Measurements from ENCODE around the gene RNGTT. TPM values are rescaled to one million over a fixed set of nuclear protein-coding genes. Genes with fewer than 3 reads are reported as not detected.

The RNGTT gene
- total RNA-seq, 1 donor from 2014 or later, result 13.1 TPM

DNA sequence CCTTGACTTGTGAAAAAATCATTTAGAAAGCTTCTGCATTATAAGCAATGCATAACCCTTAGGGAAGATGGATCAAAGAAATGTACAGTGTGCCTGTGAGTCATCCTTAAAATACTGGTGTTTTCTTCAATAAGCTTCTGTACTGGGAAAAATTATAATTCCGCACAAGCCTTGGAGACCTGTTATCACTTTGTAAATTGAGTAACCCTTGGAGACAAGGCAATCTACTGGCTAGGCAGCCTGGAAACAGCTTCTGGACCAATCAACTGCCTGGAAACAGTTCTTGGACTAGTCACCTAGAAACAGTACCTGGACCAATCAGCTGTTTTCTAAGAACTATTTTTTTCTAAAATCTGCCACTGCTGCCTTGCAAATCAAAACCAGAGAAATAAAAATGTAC lies 25.8 kb upstream of the RNGTT start:
- H3K27ac Mint-ChIP-seq (ENCODE audit: unreplicated experiment), result no peak overlapping the region
- TF ChIP-seq, protein P1, sequence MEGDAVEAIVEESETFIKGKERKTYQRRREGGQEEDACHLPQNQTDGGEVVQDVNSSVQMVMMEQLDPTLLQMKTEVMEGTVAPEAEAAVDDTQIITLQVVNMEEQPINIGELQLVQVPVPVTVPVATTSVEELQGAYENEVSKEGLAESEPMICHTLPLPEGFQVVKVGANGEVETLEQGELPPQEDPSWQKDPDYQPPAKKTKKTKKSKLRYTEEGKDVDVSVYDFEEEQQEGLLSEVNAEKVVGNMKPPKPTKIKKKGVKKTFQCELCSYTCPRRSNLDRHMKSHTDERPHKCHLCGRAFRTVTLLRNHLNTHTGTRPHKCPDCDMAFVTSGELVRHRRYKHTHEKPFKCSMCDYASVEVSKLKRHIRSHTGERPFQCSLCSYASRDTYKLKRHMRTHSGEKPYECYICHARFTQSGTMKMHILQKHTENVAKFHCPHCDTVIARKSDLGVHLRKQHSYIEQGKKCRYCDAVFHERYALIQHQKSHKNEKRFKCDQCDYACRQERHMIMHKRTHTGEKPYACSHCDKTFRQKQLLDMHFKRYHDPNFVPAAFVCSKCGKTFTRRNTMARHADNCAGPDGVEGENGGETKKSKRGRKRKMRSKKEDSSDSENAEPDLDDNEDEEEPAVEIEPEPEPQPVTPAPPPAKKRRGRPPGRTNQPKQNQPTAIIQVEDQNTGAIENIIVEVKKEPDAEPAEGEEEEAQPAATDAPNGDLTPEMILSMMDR (IDR thresholded peaks at IDR 0.05), result no peak
- H3K4me3 Mint-ChIP-seq (ENCODE audit: unreplicated experiment), result no peak overlapping the region
- DNase-seq (ENCODE audit: low spot score), result no peak
- no peaks in the 10 kb centered on the region for H3K9me3 Mint-ChIP-seq (ENCODE audit: low read depth)
- no peaks in the 10 kb centered on the region for H3K27me3 Mint-ChIP-seq (ENCODE audit: low read depth)
- H3K4me1 Mint-ChIP-seq (ENCODE audit: low read depth), result peaks cover 3% of the 10 kb centered on the region
- H3K36me3 Mint-ChIP-seq (ENCODE audit: low read depth), result no peaks in the 10 kb centered on the region

DNA sequence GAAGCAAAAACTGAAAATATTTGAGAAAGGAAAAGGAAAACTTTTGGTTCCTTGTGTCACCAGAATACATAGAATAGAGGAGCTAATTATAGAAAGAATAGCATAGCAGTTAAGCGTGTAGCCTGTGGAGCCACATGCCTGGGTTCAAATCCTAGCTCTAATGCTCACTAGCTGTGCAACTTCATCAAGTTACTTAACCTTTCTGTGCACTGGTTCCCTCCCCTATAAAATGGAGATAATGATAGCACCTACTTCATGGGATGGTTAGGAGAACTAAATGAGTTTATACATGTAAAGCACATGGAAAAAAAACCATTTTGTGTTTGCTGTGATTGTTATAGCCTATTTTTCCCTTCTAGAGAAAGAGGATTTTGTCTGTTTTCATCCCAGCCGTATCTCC lies 24.5 kb upstream of the RNGTT start:
- Mint-ChIP-seq H3K27ac (ENCODE audit: unreplicated experiment) (no peak overlapping the region), H3K27me3 (ENCODE audit: low read depth) (no peaks in the 10 kb centered on the region), H3K9me3 (ENCODE audit: low read depth) (no peaks in the 10 kb centered on the region), H3K36me3 (ENCODE audit: low read depth) (no peaks in the 10 kb centered on the region), H3K4me1 (ENCODE audit: low read depth) (peaks cover 3% of the 10 kb centered on the region), H3K4me3 (ENCODE audit: unreplicated experiment) (no peak overlapping the region)
- TF ChIP-seq, protein P1 (IDR thresholded peaks at IDR 0.05), result no peak
- DNase-seq (ENCODE audit: low spot score), result no peak

DNA sequence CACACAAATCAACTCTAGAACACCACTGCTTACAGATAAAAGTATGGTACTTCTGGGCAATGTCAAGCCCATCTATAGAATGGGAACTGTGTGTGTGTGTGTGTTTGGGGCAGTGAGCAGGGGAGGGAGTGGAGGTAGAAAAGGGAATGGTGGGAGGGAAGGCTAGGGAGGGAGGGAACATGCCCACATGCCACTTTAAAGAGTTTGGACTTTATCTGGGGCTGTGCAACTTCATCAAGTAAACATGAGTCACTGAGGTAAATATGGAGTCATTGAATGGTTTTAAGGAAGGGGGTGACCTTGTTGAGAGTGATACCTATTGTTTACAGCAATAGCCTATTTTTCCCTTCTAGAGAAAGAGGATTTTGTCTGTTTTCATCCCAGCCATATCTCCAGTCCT lies 22.5 kb upstream of the RNGTT start:
- DNase-seq (ENCODE audit: low spot score), result no peak
- Mint-ChIP-seq H3K27ac (ENCODE audit: unreplicated experiment) (no peak overlapping the region), H3K36me3 (ENCODE audit: low read depth) (no peaks in the 10 kb centered on the region), H3K9me3 (ENCODE audit: low read depth) (no peaks in the 10 kb centered on the region), H3K4me1 (ENCODE audit: low read depth) (peaks cover 3% of the 10 kb centered on the region), H3K27me3 (ENCODE audit: low read depth) (no peaks in the 10 kb centered on the region), H3K4me3 (ENCODE audit: unreplicated experiment) (no peak overlapping the region)
- TF ChIP-seq, protein P1 (IDR thresholded peaks at IDR 0.05), result no peak

DNA sequence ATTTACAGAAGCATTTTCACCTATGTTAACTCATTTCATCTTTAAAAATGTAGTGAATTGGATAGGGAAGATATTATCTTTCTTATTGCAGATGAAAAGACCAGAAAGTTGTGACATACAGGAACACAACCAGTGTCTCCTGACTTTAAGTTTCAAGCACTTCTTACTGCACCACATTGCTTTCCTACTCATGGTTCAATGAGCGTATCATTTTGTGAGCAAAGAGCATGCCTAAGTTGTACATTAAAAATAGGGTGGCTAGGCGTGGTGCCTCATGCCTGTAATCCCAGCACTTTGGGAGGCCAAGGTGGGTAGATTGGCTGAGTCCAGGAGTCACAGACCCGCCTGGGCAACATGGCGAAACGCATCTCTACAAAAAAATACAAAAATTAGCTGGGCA lies 21.2 kb upstream of the RNGTT start:
- no peaks in the 10 kb centered on the region for H3K9me3 Mint-ChIP-seq (ENCODE audit: low read depth)
- H3K36me3 Mint-ChIP-seq (ENCODE audit: low read depth), result no peaks in the 10 kb centered on the region
- no peak overlapping the region for H3K4me3 Mint-ChIP-seq (ENCODE audit: unreplicated experiment)
- DNase-seq (ENCODE audit: low spot score), result no peak
- H3K27ac Mint-ChIP-seq (ENCODE audit: unreplicated experiment), result no peak overlapping the region
- peaks cover 3% of the 10 kb centered on the region for H3K4me1 Mint-ChIP-seq (ENCODE audit: low read depth)
- TF ChIP-seq, protein P1 (IDR thresholded peaks at IDR 0.05), result no peak
- H3K27me3 Mint-ChIP-seq (ENCODE audit: low read depth), result peaks cover 5% of the 10 kb centered on the region

DNA sequence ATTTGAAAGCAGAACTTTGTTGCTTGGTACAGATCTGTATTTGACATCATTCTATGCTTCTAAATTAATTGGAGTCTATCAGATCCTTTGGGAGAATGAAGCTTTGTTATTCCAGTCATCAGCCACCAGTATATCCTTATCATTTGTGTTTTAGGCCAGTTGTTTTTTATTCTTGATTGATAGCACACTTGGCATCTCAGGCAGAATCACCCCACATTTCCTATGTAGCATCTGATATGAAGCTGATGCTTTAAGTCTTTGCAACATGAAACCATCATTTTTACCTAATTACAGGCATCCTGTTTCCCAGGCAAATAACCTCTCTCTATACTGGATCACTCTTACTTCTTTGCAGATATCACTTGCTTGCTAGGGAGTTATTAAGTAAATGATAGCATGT lies 20.7 kb upstream of the RNGTT start:
- no peak for DNase-seq (ENCODE audit: low spot score)
- Mint-ChIP-seq H3K36me3 (ENCODE audit: low read depth) (no peaks in the 10 kb centered on the region), H3K9me3 (ENCODE audit: low read depth) (no peaks in the 10 kb centered on the region), H3K27ac (ENCODE audit: unreplicated experiment) (no peak overlapping the region), H3K4me1 (ENCODE audit: low read depth) (no peaks in the 10 kb centered on the region), H3K27me3 (ENCODE audit: low read depth) (peaks cover 7% of the 10 kb centered on the region), H3K4me3 (ENCODE audit: unreplicated experiment) (no peak overlapping the region)
- TF ChIP-seq, protein P1 (IDR thresholded peaks at IDR 0.05), result no peak
